Measurements from ENCODE around the gene BBS7.

Gene BBS7

DNA sequence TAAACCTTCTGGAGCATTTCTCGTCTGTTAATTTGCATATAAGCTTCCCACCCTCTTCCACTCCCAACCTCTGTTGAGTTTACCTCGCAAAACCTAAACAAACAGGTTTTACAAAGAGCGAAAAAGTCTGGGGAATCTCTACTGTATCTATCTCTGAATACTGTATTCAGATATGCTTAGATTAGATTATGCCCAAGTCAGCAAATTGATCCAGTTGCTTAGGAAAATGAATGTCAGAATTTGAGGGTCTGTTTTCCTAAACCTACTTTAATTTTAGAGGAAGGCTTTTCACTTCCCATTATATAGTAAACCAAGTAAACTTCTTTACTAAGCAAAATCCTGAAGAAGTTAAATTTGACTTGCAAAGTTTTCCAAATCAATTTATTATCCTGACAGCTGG, 53.3 kb downstream of the BBS7 start:
- DNase-seq (ENCODE audit: low spot score) = no peak

DNA sequence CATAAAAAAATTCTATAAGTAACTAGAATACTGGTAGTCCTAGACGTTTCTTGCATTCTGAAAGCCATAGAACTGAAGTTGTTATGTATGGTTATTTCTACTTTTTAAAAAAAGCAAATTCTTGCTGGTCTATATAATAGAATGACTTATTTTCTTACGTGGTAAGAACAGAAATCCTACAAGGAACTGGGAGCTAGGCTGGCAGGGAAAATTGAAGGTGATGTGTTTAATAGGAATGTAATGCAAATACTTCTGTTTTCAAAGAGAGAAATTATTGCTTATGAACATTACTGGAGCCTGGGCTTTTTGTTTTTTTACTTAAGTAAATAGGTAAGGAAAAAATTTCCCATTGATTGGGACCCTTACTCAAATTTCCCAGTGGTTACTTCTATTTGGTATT, 55.5 kb downstream of the BBS7 start:
- in situ Hi-C loops (cut with MboI; ENCODE audit: low sequenced_read_pairs, unreplicated experiment) = no loop called here
- no peak for DNase-seq (ENCODE audit: low spot score)
- TF ChIP-seq, protein P1, sequence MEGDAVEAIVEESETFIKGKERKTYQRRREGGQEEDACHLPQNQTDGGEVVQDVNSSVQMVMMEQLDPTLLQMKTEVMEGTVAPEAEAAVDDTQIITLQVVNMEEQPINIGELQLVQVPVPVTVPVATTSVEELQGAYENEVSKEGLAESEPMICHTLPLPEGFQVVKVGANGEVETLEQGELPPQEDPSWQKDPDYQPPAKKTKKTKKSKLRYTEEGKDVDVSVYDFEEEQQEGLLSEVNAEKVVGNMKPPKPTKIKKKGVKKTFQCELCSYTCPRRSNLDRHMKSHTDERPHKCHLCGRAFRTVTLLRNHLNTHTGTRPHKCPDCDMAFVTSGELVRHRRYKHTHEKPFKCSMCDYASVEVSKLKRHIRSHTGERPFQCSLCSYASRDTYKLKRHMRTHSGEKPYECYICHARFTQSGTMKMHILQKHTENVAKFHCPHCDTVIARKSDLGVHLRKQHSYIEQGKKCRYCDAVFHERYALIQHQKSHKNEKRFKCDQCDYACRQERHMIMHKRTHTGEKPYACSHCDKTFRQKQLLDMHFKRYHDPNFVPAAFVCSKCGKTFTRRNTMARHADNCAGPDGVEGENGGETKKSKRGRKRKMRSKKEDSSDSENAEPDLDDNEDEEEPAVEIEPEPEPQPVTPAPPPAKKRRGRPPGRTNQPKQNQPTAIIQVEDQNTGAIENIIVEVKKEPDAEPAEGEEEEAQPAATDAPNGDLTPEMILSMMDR (IDR thresholded peaks at IDR 0.05; ENCODE audit: borderline replicate concordance, control extremely low read depth, extremely low read depth, insufficient read depth, missing control alignments) = no peak

More for the DNA sequence above, 53.3 kb downstream of the BBS7 start:
- TF ChIP-seq, protein P1 (IDR thresholded peaks at IDR 0.05; ENCODE audit: borderline replicate concordance, control extremely low read depth, extremely low read depth, insufficient read depth, missing control alignments) = no peak
- in situ Hi-C loops (cut with MboI; ENCODE audit: low sequenced_read_pairs, unreplicated experiment) = no loop called here

DNA sequence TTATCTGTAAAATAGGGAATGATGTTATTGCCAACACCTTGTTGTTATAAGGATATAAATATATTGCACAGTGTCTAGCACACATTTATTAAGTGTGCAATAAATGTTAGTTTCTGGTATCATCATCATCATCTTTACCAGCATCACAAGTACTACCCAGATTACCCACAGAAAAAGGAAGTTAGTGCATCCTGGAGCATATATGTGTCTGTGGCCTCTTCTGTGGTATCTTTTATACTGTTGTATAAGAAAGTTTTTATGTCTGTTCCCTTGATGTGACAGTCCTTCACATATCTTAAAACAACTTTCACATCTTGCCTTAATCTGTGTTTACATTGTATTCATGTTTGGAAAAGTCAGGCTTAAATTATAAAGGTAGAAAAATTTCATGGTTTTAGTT, 59.2 kb downstream of the BBS7 start:
- in situ Hi-C loops (cut with MboI; ENCODE audit: low sequenced_read_pairs, unreplicated experiment) = no loop called here
- TF ChIP-seq, protein P1 (IDR thresholded peaks at IDR 0.05; ENCODE audit: borderline replicate concordance, control extremely low read depth, extremely low read depth, insufficient read depth, missing control alignments) = no peak
- no peak for DNase-seq (ENCODE audit: low spot score)

DNA sequence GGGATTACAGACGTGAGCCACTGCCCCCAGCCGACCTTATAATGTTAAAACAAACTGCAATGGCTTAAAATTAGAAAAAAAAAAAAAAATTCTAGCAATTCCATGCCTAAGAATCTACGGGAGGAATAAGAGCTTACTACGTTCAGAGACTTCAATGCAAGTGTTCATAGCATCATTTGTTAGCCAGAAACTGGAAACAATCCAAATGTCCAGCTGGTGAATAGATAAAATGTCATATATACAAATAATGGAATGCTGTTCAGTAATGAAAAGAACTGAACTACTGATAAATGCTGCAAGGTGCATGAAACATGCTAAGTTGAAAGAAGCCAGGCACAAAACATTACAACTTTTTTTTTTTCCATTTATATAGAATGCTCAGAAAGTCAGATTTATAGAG, 63.9 kb downstream of the BBS7 start:
- TF ChIP-seq, protein P1 (IDR thresholded peaks at IDR 0.05; ENCODE audit: borderline replicate concordance, control extremely low read depth, extremely low read depth, insufficient read depth, missing control alignments) = no peak
- no peak for DNase-seq (ENCODE audit: low spot score)
- in situ Hi-C loops (cut with MboI; ENCODE audit: low sequenced_read_pairs, unreplicated experiment) = no loop called here

DNA sequence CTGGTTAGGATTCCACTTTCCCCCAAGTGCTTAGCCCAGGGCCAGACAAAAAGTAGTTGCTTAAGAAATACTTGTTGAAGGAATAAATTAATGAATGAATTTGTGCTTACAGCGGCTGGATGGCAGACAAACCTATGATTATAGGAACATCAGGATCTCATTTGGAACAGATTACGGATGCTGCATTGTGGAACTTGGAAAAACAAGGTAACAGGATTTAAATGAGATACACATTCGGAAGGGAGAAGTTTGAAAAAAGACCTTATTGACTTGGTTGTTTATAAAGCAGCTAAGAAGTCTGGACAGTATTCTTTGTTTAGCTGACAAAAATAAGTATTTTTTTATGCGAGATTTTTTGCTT, 68.6 kb downstream of the BBS7 start:
- TF ChIP-seq, protein P1 (IDR thresholded peaks at IDR 0.05; ENCODE audit: borderline replicate concordance, control extremely low read depth, extremely low read depth, insufficient read depth, missing control alignments) = no peak
- in situ Hi-C loops (cut with MboI; ENCODE audit: low sequenced_read_pairs, unreplicated experiment) = no loop called here
- DNase-seq (ENCODE audit: low spot score) = no peak

DNA sequence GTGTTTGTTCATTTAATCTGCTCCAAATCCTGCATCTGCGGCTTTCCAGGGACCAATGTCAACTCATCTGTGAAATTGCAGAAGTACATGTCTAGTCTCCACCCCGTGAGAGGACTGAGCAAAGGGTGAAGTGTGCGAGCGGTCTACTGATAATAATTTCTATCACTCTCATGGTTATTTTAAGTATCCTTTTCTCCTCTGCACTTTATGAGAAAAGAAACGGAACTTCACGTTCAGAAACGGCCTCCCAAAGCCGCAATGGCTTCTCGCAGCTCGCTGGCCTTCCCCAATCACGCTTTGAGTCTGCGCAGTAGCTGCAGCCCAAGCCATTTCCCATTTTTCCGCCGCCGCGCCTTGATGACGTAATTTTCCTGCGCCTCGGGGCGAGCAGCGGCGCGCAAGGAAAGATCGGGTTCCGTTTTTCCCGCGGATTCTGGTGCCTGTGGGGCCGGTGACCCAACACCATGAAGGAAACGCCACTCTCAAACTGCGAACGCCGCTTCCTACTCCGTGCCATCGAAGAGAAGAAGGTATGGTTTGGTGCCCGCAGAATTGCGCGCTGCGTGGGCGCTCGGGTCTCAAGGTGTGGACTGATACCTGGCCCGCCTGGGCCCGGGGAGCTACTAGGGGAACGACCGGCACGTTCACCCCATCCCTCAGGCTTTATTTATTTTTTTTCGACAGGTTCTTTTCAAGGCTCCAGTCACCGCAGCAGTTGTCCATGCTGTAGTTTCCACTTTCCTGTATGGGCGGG, 69.1 kb downstream of the BBS7 start, which contains the start of gene EXOSC9:
TSS of gene EXOSC9 (plus strand) at position 363 of the 754 bp plus-strand sequence. CDS start at position 465, 102 bp downstream.
- in situ Hi-C loops (cut with MboI; ENCODE audit: low sequenced_read_pairs, unreplicated experiment) = no loop called here
- DNase-seq (ENCODE audit: low spot score) = peak; percentile 85
- TF ChIP-seq, protein P1 (IDR thresholded peaks at IDR 0.05; ENCODE audit: borderline replicate concordance, control extremely low read depth, extremely low read depth, insufficient read depth, missing control alignments) = no peak
